T-helper 17 cell (primary cell): ENCODE data around the gene TBPL1. TPM values are rescaled to one million over a fixed set of nuclear protein-coding genes. Genes with fewer than 3 reads are reported as not detected.

ENCODE experiments used
- ATAC-seq: fragments of 150-1000 bp; cut with Tn5 transposase; 2 replicates; pipeline ENCODE4 v1.10.0; 2021; ENCODE audit warnings: mild to moderate bottlenecking, moderate library complexity
- DNase-seq, 3 donors: peaks; one replicate each; pipeline versions ENCODE4 v3.0.0 to v3.0.0-alpha.2; 2020 to 2021
- H3K9me3 ChIP-seq: one replicate; pipeline ENCODE4 v1.7.0; 2013; ENCODE audit warnings: low read length, mild to moderate bottlenecking; ENCODE audit not compliant: control insufficient read depth, poor library complexity, severe bottlenecking
- H3K27ac Mint-ChIP-seq: one replicate; pipeline ENCODE4 v1.8.0; 2022; ENCODE audit warnings: mild to moderate bottlenecking, moderate library complexity, mixed read lengths
- H3K27me3 Mint-ChIP-seq: one replicate; pipeline ENCODE4 v1.8.0; 2022; ENCODE audit warnings: mixed read lengths
- H3K36me3 Mint-ChIP-seq: one replicate; pipeline ENCODE4 v1.8.0; 2022; ENCODE audit warnings: low read depth, mixed read lengths
- H3K4me1 Mint-ChIP-seq: one replicate; pipeline ENCODE4 v1.8.0; 2022; ENCODE audit warnings: mild to moderate bottlenecking, mixed read lengths
- H3K4me3 Mint-ChIP-seq: one replicate; pipeline ENCODE4 v1.8.0; 2022; ENCODE audit warnings: mild to moderate bottlenecking, moderate library complexity, mixed read lengths
- total RNA-seq, 4 donors: library from RNA in 2 of 4; stranded (reverse) in 2 of 4; gene quantifications; one replicate each; pipeline ENCODE4 v1.2.3 and lab custom pipeline; 2022 to 2026

Gene TBPL1
- total RNA-seq, 2 donors from 2014 or later: 23.9 to 33.7 TPM

GRCh38 chr6:134031696-134032255, 78.8 kb downstream of the TBPL1 start:
- H3K9me3 ChIP-seq: no peaks in the 10 kb centered on the region
- Mint-ChIP-seq H3K27ac (no peak overlapping the region), H3K27me3 (peaks cover 17% of the 10 kb centered on the region), H3K4me1 (peaks cover 21% of the 10 kb centered on the region), H3K36me3 (peaks cover 2% of the 10 kb centered on the region), H3K4me3 (no peak overlapping the region)
- ATAC-seq (no peak), DNase-seq (no peak)

GRCh38 chr6:134034478-134034877, 81.5 kb downstream of the TBPL1 start:
- no peaks in the 10 kb centered on the region for H3K9me3 ChIP-seq
- H3K27me3 Mint-ChIP-seq: peaks cover 11% of the 10 kb centered on the region
- H3K36me3 Mint-ChIP-seq: peaks cover 2% of the 10 kb centered on the region
- H3K4me1 Mint-ChIP-seq: peaks cover 21% of the 10 kb centered on the region
- DNase-seq: no peak
- peak; percentile 39 for ATAC-seq
- no peak overlapping the region for H3K27ac Mint-ChIP-seq
- H3K4me3 Mint-ChIP-seq: no peak overlapping the region

- H3K9me3 ChIP-seq: no peaks in the 10 kb centered on the region
- Mint-ChIP-seq H3K36me3 (peaks cover 2% of the 10 kb centered on the region), H3K4me3 (no peak overlapping the region), H3K4me1 (peaks cover 21% of the 10 kb centered on the region), H3K27ac (no peak overlapping the region), H3K27me3 (peaks cover 4% of the 10 kb centered on the region)
- ATAC-seq (no peak), DNase-seq (no peak)
These were observed 82.2 kb downstream of the TBPL1 start for GRCh38 chr6:134034961-134035822.

GRCh38 chr6:134035823-134036296, 82.8 kb downstream of the TBPL1 start:
- ATAC-seq (no peak), DNase-seq (no peak)
- no peak overlapping the region for H3K4me3 Mint-ChIP-seq
- H3K4me1 Mint-ChIP-seq: peaks cover 21% of the 10 kb centered on the region
- H3K27me3 Mint-ChIP-seq: peaks cover 1% of the 10 kb centered on the region
- H3K27ac Mint-ChIP-seq: no peak overlapping the region
- peaks cover under 1% of the 10 kb centered on the region for H3K36me3 Mint-ChIP-seq
- no peaks in the 10 kb centered on the region for H3K9me3 ChIP-seq

- no peak for DNase-seq
- ATAC-seq: no peak
- Mint-ChIP-seq H3K36me3 (peaks cover 7% of the 10 kb centered on the region), H3K4me3 (no peak overlapping the region), H3K4me1 (peaks cover 21% of the 10 kb centered on the region), H3K27ac (no peak overlapping the region), H3K27me3 (peaks cover 13% of the 10 kb centered on the region)
- H3K9me3 ChIP-seq: no peaks in the 10 kb centered on the region
These were observed 86.1 kb downstream of the TBPL1 start for GRCh38 chr6:134039116-134039515.

Other genes starting within 250 kb of the TBPL1 start
- not detected for gene TCF21, start 64.1 kb upstream of the TBPL1 start, total RNA-seq
- gene SLC2A12, start 99.4 kb downstream of the TBPL1 start, total RNA-seq: not detected